HG02981 (cell line): ENCODE measurements around the gene VWA5B1.
"Not testable (repeated sequence)": the region's sequence is repeated elsewhere in the genome, so short reads cannot be mapped to it uniquely, and the experiment has no call there.

ENCODE experiments used
- ATAC-seq: cut with Tn5 transposase; IDR thresholded peaks from one replicate; pipeline ENCODE4 v1.9.1; 2021; ENCODE audit warnings: mild to moderate bottlenecking, moderate library complexity; ENCODE audit not compliant: unreplicated experiment

Gene VWA5B1

GRCh38 chr1:20290624-20291597, at the start of gene VWA5B1:
VWA5B1 (plus strand) TSS chr1:20290875; CDS start chr1:20310602, 19,727 bp downstream.
- ATAC-seq, result no peak

- ATAC-seq, result no peak
Measured at GRCh38 chr1:20242890-20243479, 47.7 kb upstream of the VWA5B1 start.

GRCh38 chr1:20248971-20249612, 41.6 kb upstream of the VWA5B1 start:
- ATAC-seq, result no peak

- ATAC-seq, result no peak
Measured at GRCh38 chr1:20250340-20250989, 40.2 kb upstream of the VWA5B1 start.

GRCh38 chr1:20252587-20252986, 38.1 kb upstream of the VWA5B1 start:
- no peak for ATAC-seq

GRCh38 chr1:20255666-20256065, 35.0 kb upstream of the VWA5B1 start:
- ATAC-seq, result no peak

- no peak for ATAC-seq
Measured at GRCh38 chr1:20259646-20260045, 31.0 kb upstream of the VWA5B1 start.

- no peak for ATAC-seq
Measured at GRCh38 chr1:20261095-20261494, 29.6 kb upstream of the VWA5B1 start.

GRCh38 chr1:20262810-20263534, 27.7 kb upstream of the VWA5B1 start:
- ATAC-seq, result no peak

- ATAC-seq, result no peak
Measured at GRCh38 chr1:20265250-20265649, 25.4 kb upstream of the VWA5B1 start.

- no peak for ATAC-seq
Measured at GRCh38 chr1:20266141-20266540, 24.5 kb upstream of the VWA5B1 start.

GRCh38 chr1:20266642-20267041, 24.0 kb upstream of the VWA5B1 start:
- ATAC-seq, result no peak

GRCh38 chr1:20271498-20272400, 18.9 kb upstream of the VWA5B1 start:
- no peak for ATAC-seq

GRCh38 chr1:20273716-20274115, 17.0 kb upstream of the VWA5B1 start:
- ATAC-seq, result not testable (repeated sequence)

- ATAC-seq, result no peak
Measured at GRCh38 chr1:20275319-20275925, 15.3 kb upstream of the VWA5B1 start.

- no peak for ATAC-seq
Measured at GRCh38 chr1:20276485-20277159, 14.1 kb upstream of the VWA5B1 start.

- no peak for ATAC-seq
Measured at GRCh38 chr1:20278692-20279130, 12.0 kb upstream of the VWA5B1 start.

- ATAC-seq, result no peak
Measured at GRCh38 chr1:20279509-20279908, 11.2 kb upstream of the VWA5B1 start.
